ENCODE results near the gene C5orf63.
A peak's percentile ranks its signal among the peaks of the same experiment; 100 is the strongest.
"Not testable (repeated sequence)": the region's sequence is repeated elsewhere in the genome, so short reads cannot be mapped to it uniquely, and the experiment has no call there.

C5orf63 gene

DNA sequence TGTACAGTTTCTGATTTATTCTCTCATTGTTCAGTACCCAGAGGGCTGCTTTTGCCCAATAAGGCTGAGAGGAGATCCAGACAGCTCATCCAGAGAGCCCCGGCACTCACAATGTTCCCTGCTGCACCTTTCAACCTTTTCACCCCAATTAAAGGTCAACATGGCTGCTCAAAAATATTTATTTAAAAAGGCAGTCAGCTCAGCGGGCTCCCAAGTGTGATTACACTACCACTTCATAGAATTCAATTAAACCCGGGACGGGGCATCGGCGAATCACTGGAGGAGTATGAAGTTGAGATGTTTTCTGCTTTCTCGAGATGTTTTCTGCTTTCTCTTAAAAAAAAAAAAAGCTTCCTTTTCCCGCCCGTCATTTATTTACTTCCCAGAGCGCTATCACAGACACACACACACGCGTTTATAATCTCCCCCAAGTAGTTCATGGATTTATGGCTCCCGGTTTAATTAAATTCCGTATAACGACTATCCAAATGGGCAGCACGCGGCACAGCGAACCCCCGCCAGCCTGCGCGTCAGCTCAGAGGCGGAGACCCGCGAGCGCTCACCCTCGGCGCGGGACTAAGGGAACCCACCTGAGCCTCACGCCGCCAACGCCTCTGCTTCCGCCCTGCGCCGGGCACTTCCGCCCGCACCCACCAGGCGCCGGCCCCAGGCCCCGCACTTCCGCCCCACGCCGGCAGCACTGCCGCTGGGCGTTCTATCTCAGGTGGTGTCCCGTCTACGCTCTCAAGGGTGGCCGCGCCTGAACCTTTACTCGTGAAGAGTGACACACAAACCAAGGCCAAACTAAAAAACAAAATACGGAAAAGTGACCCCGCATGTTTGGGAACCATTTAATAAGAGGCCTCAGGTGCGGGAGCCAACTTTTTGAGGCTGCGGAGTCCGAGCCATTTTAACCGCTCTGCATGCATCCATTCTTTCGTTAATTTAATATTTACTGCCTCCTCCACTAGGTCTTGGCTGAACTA lies at the start of gene C5orf63:
TSS of gene C5orf63 (minus strand) at position 642 of the 986 bp plus-strand sequence. CDS start 14,507 bp downstream, outside the sequence.
- intact Hi-C loops (cut with DNase I; ENCODE audit: low total_unique reads) = no loop called here
- H3K9me3 ChIP-seq = no peaks in the 10 kb centered on the region
- H3K27ac ChIP-seq = peak within 1 kb of the TSS in 1 of 2 donors; percentile 28
- no peaks in the 10 kb centered on the region for H3K36me3 ChIP-seq
- H3K4me1 ChIP-seq = no peaks in the 10 kb centered on the region
- TF ChIP-seq, protein P1, sequence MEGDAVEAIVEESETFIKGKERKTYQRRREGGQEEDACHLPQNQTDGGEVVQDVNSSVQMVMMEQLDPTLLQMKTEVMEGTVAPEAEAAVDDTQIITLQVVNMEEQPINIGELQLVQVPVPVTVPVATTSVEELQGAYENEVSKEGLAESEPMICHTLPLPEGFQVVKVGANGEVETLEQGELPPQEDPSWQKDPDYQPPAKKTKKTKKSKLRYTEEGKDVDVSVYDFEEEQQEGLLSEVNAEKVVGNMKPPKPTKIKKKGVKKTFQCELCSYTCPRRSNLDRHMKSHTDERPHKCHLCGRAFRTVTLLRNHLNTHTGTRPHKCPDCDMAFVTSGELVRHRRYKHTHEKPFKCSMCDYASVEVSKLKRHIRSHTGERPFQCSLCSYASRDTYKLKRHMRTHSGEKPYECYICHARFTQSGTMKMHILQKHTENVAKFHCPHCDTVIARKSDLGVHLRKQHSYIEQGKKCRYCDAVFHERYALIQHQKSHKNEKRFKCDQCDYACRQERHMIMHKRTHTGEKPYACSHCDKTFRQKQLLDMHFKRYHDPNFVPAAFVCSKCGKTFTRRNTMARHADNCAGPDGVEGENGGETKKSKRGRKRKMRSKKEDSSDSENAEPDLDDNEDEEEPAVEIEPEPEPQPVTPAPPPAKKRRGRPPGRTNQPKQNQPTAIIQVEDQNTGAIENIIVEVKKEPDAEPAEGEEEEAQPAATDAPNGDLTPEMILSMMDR (IDR thresholded peaks at IDR 0.05) = peak; percentile 27 to 29
- peak in 1 of 2 donors; percentile 20 for DNase-seq
- H3K27me3 ChIP-seq = no peaks in the 10 kb centered on the region
- peak within 1 kb of the TSS; percentile 49 to 62 for H3K4me3 ChIP-seq

DNA sequence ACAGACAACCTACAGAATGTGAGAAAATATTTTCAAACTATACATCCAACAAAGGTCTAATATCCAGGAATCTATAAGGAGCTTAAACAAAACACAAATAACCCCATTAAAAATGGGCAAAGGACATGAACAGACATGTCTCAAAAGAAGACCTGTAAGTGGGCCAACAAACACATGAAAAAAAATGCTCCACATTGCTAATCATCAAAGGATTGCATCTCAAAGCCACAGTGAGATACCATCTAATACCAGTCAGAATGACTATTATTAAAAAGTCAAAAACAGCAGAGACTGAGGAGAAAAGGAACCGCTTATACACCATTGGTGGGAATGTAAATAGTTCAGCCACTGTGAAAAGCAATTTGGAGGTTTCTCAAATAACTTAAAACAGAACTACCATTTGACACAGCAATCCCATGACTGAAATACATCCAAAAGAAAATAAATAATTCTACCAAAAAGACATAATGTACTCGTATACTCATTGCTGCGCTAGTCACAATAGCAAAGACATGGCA lies 39.1 kb upstream of the C5orf63 start:
- no peaks in the 10 kb centered on the region for H3K27me3 ChIP-seq
- DNase-seq = no peak
- intact Hi-C loops (cut with DNase I; ENCODE audit: low total_unique reads) = no loop called here
- TF ChIP-seq, protein P1 (IDR thresholded peaks at IDR 0.05) = no peak
- no peaks in the 10 kb centered on the region for H3K36me3 ChIP-seq
- H3K27ac ChIP-seq = no peak overlapping the region
- no peak overlapping the region for H3K4me3 ChIP-seq
- no peaks in the 10 kb centered on the region for H3K4me1 ChIP-seq
- H3K9me3 ChIP-seq = no peaks in the 10 kb centered on the region

DNA sequence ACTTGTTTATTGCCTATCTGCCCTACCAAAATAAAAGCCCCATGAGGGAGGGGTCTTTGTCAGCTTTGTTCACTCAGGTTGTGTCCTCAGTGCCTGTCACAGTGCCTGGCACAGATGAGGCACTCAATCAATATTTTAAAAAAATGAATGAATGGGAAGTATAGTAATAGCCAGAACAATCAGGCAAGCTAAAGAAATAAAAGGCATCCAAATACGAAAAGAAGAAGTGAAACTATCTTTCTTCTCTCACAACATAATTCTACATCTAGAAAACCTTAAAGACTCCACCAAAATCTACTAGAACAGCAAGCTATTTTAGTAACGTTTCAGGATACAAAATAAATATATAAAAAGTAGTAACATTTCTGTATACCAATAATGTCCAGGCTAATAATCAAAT lies 37.8 kb upstream of the C5orf63 start:
- no peaks in the 10 kb centered on the region for H3K9me3 ChIP-seq
- no peaks in the 10 kb centered on the region for H3K27me3 ChIP-seq
- DNase-seq = no peak
- no peak overlapping the region for H3K27ac ChIP-seq
- intact Hi-C loops (cut with DNase I; ENCODE audit: low total_unique reads) = no loop called here
- no peaks in the 10 kb centered on the region for H3K4me1 ChIP-seq
- no peaks in the 10 kb centered on the region for H3K36me3 ChIP-seq
- TF ChIP-seq, protein P1 (IDR thresholded peaks at IDR 0.05) = no peak
- H3K4me3 ChIP-seq = no peak overlapping the region

GRCh38 chr5:127108624-127109260 lies 35.4 kb upstream of the C5orf63 start:
- H3K4me3 ChIP-seq; H3K9me3 ChIP-seq; DNase-seq; intact Hi-C loops (cut with DNase I; ENCODE audit: low total_unique reads); H3K36me3 ChIP-seq; H3K27me3 ChIP-seq; H3K27ac ChIP-seq; H3K4me1 ChIP-seq: not testable (repeated sequence)

DNA sequence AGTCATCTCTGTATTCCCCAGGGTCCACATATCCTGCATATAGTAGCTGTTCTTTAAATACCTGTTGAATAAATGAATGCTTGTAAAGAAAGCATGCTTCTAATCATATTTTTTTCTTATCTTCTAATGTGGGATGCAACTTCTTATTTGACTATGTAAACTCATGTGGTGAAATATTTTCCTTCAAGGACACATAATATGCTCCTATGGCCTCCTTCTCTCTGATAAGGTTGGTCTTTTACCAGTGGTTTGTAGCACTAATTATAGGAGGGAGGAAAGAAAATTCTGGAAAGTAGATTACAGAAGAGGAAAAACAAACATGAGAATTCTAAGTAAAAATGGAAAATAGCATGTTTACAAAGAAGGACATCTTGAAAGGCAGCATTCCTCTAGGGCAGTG lies 28.6 kb upstream of the C5orf63 start:
- no peaks in the 10 kb centered on the region for H3K36me3 ChIP-seq
- no peak for DNase-seq
- TF ChIP-seq, protein P1 (IDR thresholded peaks at IDR 0.05) = no peak
- no peak overlapping the region for H3K27ac ChIP-seq
- no peaks in the 10 kb centered on the region for H3K4me1 ChIP-seq
- intact Hi-C loops (cut with DNase I; ENCODE audit: low total_unique reads) = no loop called here
- no peak overlapping the region for H3K4me3 ChIP-seq
- no peaks in the 10 kb centered on the region for H3K9me3 ChIP-seq
- no peaks in the 10 kb centered on the region for H3K27me3 ChIP-seq

DNA sequence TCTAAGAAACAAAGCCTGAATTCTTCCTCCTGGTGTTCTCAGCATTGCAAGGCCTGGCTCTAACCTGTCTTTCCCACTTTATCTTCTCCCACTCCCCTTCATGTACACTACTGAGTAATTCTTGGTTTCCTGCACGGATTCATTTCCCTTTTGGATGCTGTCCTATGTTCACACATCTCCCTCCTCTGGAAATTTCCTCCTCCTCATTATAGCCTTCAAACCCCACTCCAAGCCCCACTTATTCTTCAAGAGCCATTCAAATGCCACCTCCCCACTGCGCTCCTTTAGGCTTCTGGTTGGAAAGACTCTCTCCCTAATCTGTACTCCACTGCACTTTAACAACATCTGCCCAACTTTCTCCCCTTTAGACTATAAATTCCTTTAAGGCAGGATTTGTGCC lies 28.2 kb upstream of the C5orf63 start:
- no peaks in the 10 kb centered on the region for H3K9me3 ChIP-seq
- H3K27ac ChIP-seq = no peak overlapping the region
- intact Hi-C loops (cut with DNase I; ENCODE audit: low total_unique reads) = no loop called here
- no peaks in the 10 kb centered on the region for H3K4me1 ChIP-seq
- H3K27me3 ChIP-seq = no peaks in the 10 kb centered on the region
- DNase-seq = no peak
- no peaks in the 10 kb centered on the region for H3K36me3 ChIP-seq
- TF ChIP-seq, protein P1 (IDR thresholded peaks at IDR 0.05) = no peak
- H3K4me3 ChIP-seq = no peak overlapping the region
